HG03097 (cell line): ENCODE results near the gene FAM227B.

Source experiments
- ATAC-seq: cut with Tn5 transposase; IDR thresholded peaks from one replicate; pipeline ENCODE4 v1.9.1; 2021; ENCODE audit not compliant: unreplicated experiment, low FRiP score

FAM227B gene

GRCh38 chr15:49441816-49442215 is 178.8 kb downstream of the FAM227B start:
- no peak for ATAC-seq

GRCh38 chr15:49441356-49441755 is 179.3 kb downstream of the FAM227B start:
- ATAC-seq: no peak

- ATAC-seq: no peak
These were observed 180.8 kb downstream of the FAM227B start for GRCh38 chr15:49439678-49440395.

- no peak for ATAC-seq
These were observed 181.5 kb downstream of the FAM227B start for GRCh38 chr15:49438962-49439631.

GRCh38 chr15:49436751-49437150 is 183.9 kb downstream of the FAM227B start:
- no peak for ATAC-seq

GRCh38 chr15:49435174-49435573 is 185.4 kb downstream of the FAM227B start:
- ATAC-seq: no peak

- ATAC-seq: no peak
These were observed 190.6 kb downstream of the FAM227B start for GRCh38 chr15:49430046-49430445.

GRCh38 chr15:49428409-49429095 is 192.1 kb downstream of the FAM227B start:
- no peak for ATAC-seq

- no peak for ATAC-seq
These were observed 193.2 kb downstream of the FAM227B start for GRCh38 chr15:49427372-49427771.

GRCh38 chr15:49424954-49425353 is 195.7 kb downstream of the FAM227B start:
- no peak for ATAC-seq

- ATAC-seq: no peak
These were observed 196.6 kb downstream of the FAM227B start for GRCh38 chr15:49423901-49424550.

- ATAC-seq: no peak
These were observed 197.6 kb downstream of the FAM227B start, which contains the start of gene FGF7 for GRCh38 chr15:49423021-49423420. TSS of gene FGF7 (plus strand) at chr15:49423242. CDS start at chr15:49424298, 1,056 bp downstream.

- ATAC-seq: no peak
These were observed 198.6 kb downstream of the FAM227B start for GRCh38 chr15:49421991-49422390.

- no peak for ATAC-seq
These were observed 201.8 kb downstream of the FAM227B start for GRCh38 chr15:49418811-49419210.

GRCh38 chr15:49415638-49416037 is 205.0 kb downstream of the FAM227B start:
- no peak for ATAC-seq

- ATAC-seq: no peak
These were observed 205.5 kb downstream of the FAM227B start for GRCh38 chr15:49415149-49415548.

GRCh38 chr15:49412797-49413196 is 207.8 kb downstream of the FAM227B start:
- ATAC-seq: no peak

- no peak for ATAC-seq
These were observed 210.0 kb downstream of the FAM227B start for GRCh38 chr15:49410641-49411040.

GRCh38 chr15:49406352-49407118 is 214.1 kb downstream of the FAM227B start:
- no peak for ATAC-seq
